KMS-11 (cell line): Measurements from ENCODE around the gene DNASE1L1.

Source experiments
- H2AFZ ChIP-seq: fragments of 200-600 bp; sonication (generic); 2 replicates; pipeline ENCODE4 v1.6.1; 2016; ENCODE audit warnings: antibody characterized with exemption, mixed run types, low read depth
- H3K27ac ChIP-seq: fragments of 200-600 bp; sonication (generic); 2 replicates; pipeline ENCODE4 v1.6.1; 2016; ENCODE audit warnings: mild to moderate bottlenecking, mixed run types
- H3K27me3 ChIP-seq: fragments of 200-600 bp; sonication (generic); 2 replicates; pipeline ENCODE4 v1.6.1; 2017; ENCODE audit warnings: mild to moderate bottlenecking, low read depth, mixed run types, moderate library complexity; ENCODE audit not compliant: insufficient read depth
- H3K36me3 ChIP-seq: fragments of 200-600 bp; sonication (generic); 2 replicates; pipeline ENCODE4 v1.6.1; 2017; ENCODE audit warnings: mild to moderate bottlenecking, mixed run types; ENCODE audit not compliant: insufficient read depth
- H3K4me1 ChIP-seq: fragments of 200-600 bp; sonication (generic); 2 replicates; pipeline ENCODE4 v1.6.1; 2016; ENCODE audit warnings: mild to moderate bottlenecking, low read depth, mixed run types; ENCODE audit not compliant: poor library complexity, severe bottlenecking
- H3K4me2 ChIP-seq: fragments of 200-600 bp; sonication (generic); 2 replicates; pipeline ENCODE4 v1.7.0; 2016; ENCODE audit warnings: mild to moderate bottlenecking, mixed run types
- H3K4me3 ChIP-seq: fragments of 200-600 bp; sonication (generic); IDR thresholded peaks from 2 replicates; pipeline ENCODE4 v1.6.1; 2017; ENCODE audit warnings: low read depth, low read length, mixed read lengths; ENCODE audit not compliant: insufficient read depth
- H3K79me2 ChIP-seq: fragments of 200-600 bp; sonication (generic); 2 replicates; pipeline ENCODE4 v1.6.1; 2016; ENCODE audit warnings: low read depth, mixed run types; ENCODE audit not compliant: insufficient read depth
- H3K9ac ChIP-seq: fragments of 200-600 bp; sonication (generic); 2 replicates; pipeline ENCODE4 v1.6.1; 2016; ENCODE audit warnings: mild to moderate bottlenecking, mixed run types
- H4K20me1 ChIP-seq: fragments of 200-600 bp; sonication (generic); 2 replicates; pipeline ENCODE4 v1.6.1; 2016; ENCODE audit warnings: mild to moderate bottlenecking, mixed run types; ENCODE audit not compliant: insufficient read depth
- TF ChIP-seq, protein P1 (sequence below): fragments of 200-600 bp; sonication (generic); conservative IDR thresholded peaks from 2 replicates; pipeline ENCODE4 v1.6.1; 2017; ENCODE audit warnings: low read depth, mild to moderate bottlenecking, antibody characterized with exemption, low read length, moderate library complexity, mixed read lengths

Gene DNASE1L1

GRCh38 chrX:154355094-154355775 is 53.8 kb downstream of the DNASE1L1 start:
- Histone ChIP-seq H3K4me2 (no peak overlapping the region), H3K36me3 (no peaks in the 10 kb centered on the region), H4K20me1 (no peaks in the 10 kb centered on the region), H3K4me3 (no peak overlapping the region), H3K79me2 (no peaks in the 10 kb centered on the region), H3K27me3 (no peaks in the 10 kb centered on the region), H3K9ac (no peak overlapping the region), H3K4me1 (peaks cover 1% of the 10 kb centered on the region), H3K27ac (no peak overlapping the region), H2AFZ (no peak overlapping the region)
- TF ChIP-seq, protein P1, sequence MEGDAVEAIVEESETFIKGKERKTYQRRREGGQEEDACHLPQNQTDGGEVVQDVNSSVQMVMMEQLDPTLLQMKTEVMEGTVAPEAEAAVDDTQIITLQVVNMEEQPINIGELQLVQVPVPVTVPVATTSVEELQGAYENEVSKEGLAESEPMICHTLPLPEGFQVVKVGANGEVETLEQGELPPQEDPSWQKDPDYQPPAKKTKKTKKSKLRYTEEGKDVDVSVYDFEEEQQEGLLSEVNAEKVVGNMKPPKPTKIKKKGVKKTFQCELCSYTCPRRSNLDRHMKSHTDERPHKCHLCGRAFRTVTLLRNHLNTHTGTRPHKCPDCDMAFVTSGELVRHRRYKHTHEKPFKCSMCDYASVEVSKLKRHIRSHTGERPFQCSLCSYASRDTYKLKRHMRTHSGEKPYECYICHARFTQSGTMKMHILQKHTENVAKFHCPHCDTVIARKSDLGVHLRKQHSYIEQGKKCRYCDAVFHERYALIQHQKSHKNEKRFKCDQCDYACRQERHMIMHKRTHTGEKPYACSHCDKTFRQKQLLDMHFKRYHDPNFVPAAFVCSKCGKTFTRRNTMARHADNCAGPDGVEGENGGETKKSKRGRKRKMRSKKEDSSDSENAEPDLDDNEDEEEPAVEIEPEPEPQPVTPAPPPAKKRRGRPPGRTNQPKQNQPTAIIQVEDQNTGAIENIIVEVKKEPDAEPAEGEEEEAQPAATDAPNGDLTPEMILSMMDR = no peak

DNA sequence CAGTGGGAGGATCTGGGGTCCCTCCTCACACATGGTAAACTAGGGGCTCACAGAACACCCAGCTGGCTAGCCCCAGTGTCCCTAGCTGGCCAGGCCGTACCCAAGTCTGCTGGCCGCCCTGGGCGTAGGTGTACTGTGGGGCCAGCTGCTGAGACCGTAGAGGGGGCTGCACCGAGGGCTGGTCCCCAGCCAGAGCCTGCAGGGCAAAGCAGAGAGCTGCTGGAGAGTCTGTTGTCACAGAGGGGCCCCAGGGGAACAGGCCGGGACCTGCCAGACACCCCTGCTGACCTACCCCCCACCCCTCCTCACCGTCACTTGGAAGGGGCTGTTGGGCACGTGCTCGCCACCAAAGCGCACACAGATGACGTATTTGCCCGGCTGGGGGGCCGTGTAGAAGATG is 54.5 kb downstream of the DNASE1L1 start:
- H4K20me1 ChIP-seq = no peaks in the 10 kb centered on the region
- no peak overlapping the region for H3K4me2 ChIP-seq
- H3K4me1 ChIP-seq = peaks cover 7% of the 10 kb centered on the region
- no peak overlapping the region for H3K27ac ChIP-seq
- H2AFZ ChIP-seq = no peak overlapping the region
- H3K9ac ChIP-seq = no peak overlapping the region
- H3K27me3 ChIP-seq = no peaks in the 10 kb centered on the region
- no peaks in the 10 kb centered on the region for H3K79me2 ChIP-seq
- TF ChIP-seq, protein P1 = no peak
- H3K36me3 ChIP-seq = no peaks in the 10 kb centered on the region
- H3K4me3 ChIP-seq = no peak overlapping the region

GRCh38 chrX:154354013-154354412 is 55.0 kb downstream of the DNASE1L1 start:
- Histone ChIP-seq H2AFZ (no peak overlapping the region), H3K9ac (no peak overlapping the region), H3K27ac (no peak overlapping the region), H3K4me3 (no peak overlapping the region), H3K27me3 (no peaks in the 10 kb centered on the region), H3K79me2 (no peaks in the 10 kb centered on the region), H3K36me3 (no peaks in the 10 kb centered on the region; the same call in 1 of the 2 replicates), H4K20me1 (no peaks in the 10 kb centered on the region), H3K4me2 (no peak overlapping the region), H3K4me1 (peaks cover 12% of the 10 kb centered on the region)
- TF ChIP-seq, protein P1 = no peak

GRCh38 chrX:154353172-154353843 is 55.7 kb downstream of the DNASE1L1 start:
- TF ChIP-seq, protein P1 = no peak
- Histone ChIP-seq H3K4me1 (peaks cover 14% of the 10 kb centered on the region), H2AFZ (no peak overlapping the region), H3K4me3 (no peak overlapping the region), H3K79me2 (no peaks in the 10 kb centered on the region), H3K27me3 (no peaks in the 10 kb centered on the region), H3K4me2 (no peak overlapping the region), H3K36me3 (no peaks in the 10 kb centered on the region; the same call in 1 of the 2 replicates), H3K27ac (no peak overlapping the region), H3K9ac (no peak overlapping the region), H4K20me1 (no peaks in the 10 kb centered on the region)
